Hepatocyte (in vitro differentiated cells): ENCODE data around the gene LRRC9. TPM values are rescaled to one million over a fixed set of nuclear protein-coding genes. Genes with fewer than 3 reads are reported as not detected.
A peak's percentile ranks its signal among the peaks of the same experiment; 100 is the strongest.

Experiments
- DNase-seq: peaks from one replicate; pipeline ENCODE4 v3.0.0-alpha.2; 2016; ENCODE audit warnings: low spot score
- H2AFZ ChIP-seq: fragments of 200-600 bp; sonication (generic); 2 replicates; pipeline ENCODE4 v1.6.0; 2016; ENCODE audit warnings: antibody characterized with exemption, mild to moderate bottlenecking
- H3K27ac ChIP-seq: fragments of 200-600 bp; sonication (generic); 2 replicates; pipeline ENCODE4 v1.5.1; 2016; ENCODE audit warnings: mild to moderate bottlenecking
- H3K27me3 ChIP-seq: fragments of 200-600 bp; sonication (generic); 2 replicates; pipeline ENCODE4 v1.6.1; 2016
- H3K36me3 ChIP-seq: fragments of 200-600 bp; sonication (generic); replicated peaks from 2 replicates; pipeline ENCODE4 v1.5.1; 2016; ENCODE audit warnings: low read depth; ENCODE audit not compliant: insufficient read depth
- H3K4me1 ChIP-seq: fragments of 200-600 bp; sonication (generic); 2 replicates; pipeline ENCODE4 v1.5.1; 2016; ENCODE audit warnings: mild to moderate bottlenecking, moderate library complexity; ENCODE audit not compliant: insufficient read depth
- H3K4me2 ChIP-seq: fragments of 200-600 bp; sonication (generic); 2 replicates; pipeline ENCODE4 v1.6.0; 2016
- H3K4me3 ChIP-seq: fragments of 200-600 bp; sonication (generic); 2 replicates; pipeline ENCODE4 v1.5.1; 2016; ENCODE audit warnings: mild to moderate bottlenecking
- H3K79me2 ChIP-seq: fragments of 200-600 bp; sonication (generic); 2 replicates; pipeline ENCODE4 v1.6.0; 2017; ENCODE audit warnings: mild to moderate bottlenecking
- H3K9me2 ChIP-seq: fragments of 200-600 bp; sonication (generic); replicated peaks from 2 replicates; pipeline ENCODE4 v1.6.0; 2017; ENCODE audit warnings: mild to moderate bottlenecking; ENCODE audit not compliant: insufficient read depth
- H3K9me3 ChIP-seq: fragments of 200-600 bp; sonication (generic); 2 replicates; pipeline ENCODE4 v1.5.1; 2016; ENCODE audit warnings: low read depth, mild to moderate bottlenecking
- H4K20me1 ChIP-seq: fragments of 200-600 bp; sonication (generic); 2 replicates; pipeline ENCODE4 v1.6.0; 2016; ENCODE audit warnings: mild to moderate bottlenecking; ENCODE audit not compliant: insufficient read depth, poor library complexity, severe bottlenecking
- CTCF ChIP-seq: fragments of 200-600 bp; sonication (generic); IDR thresholded peaks from 2 replicates; pipeline ENCODE4 v1.5.1; 2016; ENCODE audit warnings: antibody characterized with exemption, mild to moderate bottlenecking; ENCODE audit not compliant: poor library complexity
- EZH2 ChIP-seq: fragments of 200-600 bp; sonication (generic); IDR thresholded peaks from 2 replicates; pipeline ENCODE4 v1.6.1; 2016; ENCODE audit warnings: antibody characterized with exemption, mild to moderate bottlenecking, borderline replicate concordance
- EZH2phosphoT487 ChIP-seq: fragments of 200-600 bp; sonication (generic); IDR thresholded peaks from one replicate; pipeline ENCODE4 v1.6.1; 2018; ENCODE audit warnings: antibody characterized with exemption, mild to moderate bottlenecking, low read depth, moderate library complexity; ENCODE audit not compliant: unreplicated experiment, severe bottlenecking
- whole genome bisulfite sequencing: methylation state at CpG from one replicate; pipeline ENCODE4 v1.1.6; 2016; ENCODE audit warnings: low lambda C conversion rate; ENCODE audit errors: missing lambda C conversion rate; 5-methylcytosine and 5-hydroxymethylcytosine counted together
- polyA plus RNA-seq: library from polyadenylated mRNA; unstranded; fragments of >200 nt; fragmentation: Nextera tagmentation; extraction: Ambion mirVana; gene quantifications from 2 replicates; pipeline ENCODE4 v1.2.1, GENCODE V29; 2016
- total RNA-seq: library from RNA; depleted of rRNA; stranded (reverse); fragments of >200 nt; gene quantifications from 2 replicates; pipeline ENCODE4 v1.2.3, GENCODE V29; 2014

Gene LRRC9
- total and polyA plus RNA-seq, 2 experiments from 2014 or later, result 0.13 to 2.1 TPM

DNA sequence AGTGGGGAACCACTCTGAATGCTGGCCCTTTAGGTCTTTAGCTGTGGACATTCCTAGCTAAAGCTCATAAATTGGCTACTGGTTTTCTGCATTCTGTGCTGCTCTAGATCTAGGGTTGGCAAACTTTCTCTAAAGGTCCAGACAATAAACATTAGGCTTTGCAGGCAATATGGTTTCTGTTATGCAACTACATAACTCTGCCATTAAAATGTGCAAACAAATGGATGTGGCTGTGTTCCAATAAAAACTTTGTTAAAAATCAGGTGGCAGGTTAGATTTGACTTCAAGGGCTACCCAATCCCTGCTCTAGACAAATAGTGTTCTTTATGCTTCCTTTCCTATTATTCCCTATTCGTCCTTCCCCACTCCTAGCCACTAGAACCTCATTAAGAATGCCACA, 6.8 kb upstream of the LRRC9 start:
- H3K36me3 ChIP-seq, result no peaks in the 10 kb centered on the region
- WGBS, result 83% methylated on average over 1 of the region's 1 CpG
- no peak overlapping the region for H2AFZ ChIP-seq
- no peaks in the 10 kb centered on the region for H4K20me1 ChIP-seq
- no peak overlapping the region for H3K4me2 ChIP-seq
- H3K9me3 ChIP-seq, result no peaks in the 10 kb centered on the region
- no peak overlapping the region for H3K27ac ChIP-seq
- DNase-seq, result no peak
- H3K79me2 ChIP-seq, result no peaks in the 10 kb centered on the region
- no peaks in the 10 kb centered on the region for H3K9me2 ChIP-seq
- no peaks in the 10 kb centered on the region for H3K27me3 ChIP-seq
- H3K4me1 ChIP-seq, result no peaks in the 10 kb centered on the region
- H3K4me3 ChIP-seq, result no peak overlapping the region
- no peak for TF ChIP-seq CTCF
- no peak for TF ChIP-seq EZH2phosphoT487
- TF ChIP-seq EZH2, result no peak

GRCh38 chr14:59918824-59919569, 947 bp upstream of the LRRC9 start:
- 1% methylated on average over 18 of the region's 18 CpGs for WGBS
- Histone ChIP-seq H4K20me1 (no peaks in the 10 kb centered on the region), H3K4me1 (peaks cover 3% of the 10 kb centered on the region), H2AFZ (peak overlapping the region; percentile 67), H3K9me3 (no peaks in the 10 kb centered on the region), H3K4me3 (peak overlapping the region; percentile 80), H3K4me2 (peak overlapping the region; percentile 85), H3K79me2 (no peaks in the 10 kb centered on the region), H3K27me3 (no peaks in the 10 kb centered on the region), H3K36me3 (no peaks in the 10 kb centered on the region), H3K9me2 (no peaks in the 10 kb centered on the region), H3K27ac (peak overlapping the region; percentile 67)
- DNase-seq, result peak; percentile 53
- TF ChIP-seq EZH2 (no peak), CTCF (peak; percentile 59)

DNA sequence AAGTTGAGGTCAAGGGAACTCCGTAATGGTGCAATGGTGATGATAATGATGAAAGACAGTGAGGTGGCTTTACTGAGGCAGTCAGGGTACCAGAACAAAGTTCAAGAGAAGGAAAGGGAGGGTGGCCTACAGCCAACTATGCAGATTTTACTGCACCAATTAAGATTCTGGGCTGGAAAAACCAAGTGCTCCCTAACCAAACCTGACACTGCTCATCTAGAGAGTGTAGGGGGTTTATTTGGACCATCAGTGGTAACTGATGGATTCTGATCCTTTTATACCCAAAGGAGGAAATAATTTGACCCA, 387 bp downstream of the LRRC9 start:
- H3K9me2 ChIP-seq, result no peaks in the 10 kb centered on the region
- H3K9me3 ChIP-seq, result no peaks in the 10 kb centered on the region
- no peaks in the 10 kb centered on the region for H3K79me2 ChIP-seq
- WGBS, result 18% methylated on average over 1 of the region's 1 CpG
- H3K27ac ChIP-seq, result no peak overlapping the region
- H2AFZ ChIP-seq, result peak overlapping the region; percentile 67
- no peaks in the 10 kb centered on the region for H4K20me1 ChIP-seq
- TF ChIP-seq EZH2, result no peak
- no peak for TF ChIP-seq EZH2phosphoT487
- TF ChIP-seq CTCF, result no peak
- peaks cover 3% of the 10 kb centered on the region for H3K4me1 ChIP-seq
- H3K36me3 ChIP-seq, result no peaks in the 10 kb centered on the region
- H3K4me2 ChIP-seq, result peak overlapping the region; percentile 85
- no peak overlapping the region for H3K4me3 ChIP-seq
- DNase-seq, result no peak
- no peaks in the 10 kb centered on the region for H3K27me3 ChIP-seq

DNA sequence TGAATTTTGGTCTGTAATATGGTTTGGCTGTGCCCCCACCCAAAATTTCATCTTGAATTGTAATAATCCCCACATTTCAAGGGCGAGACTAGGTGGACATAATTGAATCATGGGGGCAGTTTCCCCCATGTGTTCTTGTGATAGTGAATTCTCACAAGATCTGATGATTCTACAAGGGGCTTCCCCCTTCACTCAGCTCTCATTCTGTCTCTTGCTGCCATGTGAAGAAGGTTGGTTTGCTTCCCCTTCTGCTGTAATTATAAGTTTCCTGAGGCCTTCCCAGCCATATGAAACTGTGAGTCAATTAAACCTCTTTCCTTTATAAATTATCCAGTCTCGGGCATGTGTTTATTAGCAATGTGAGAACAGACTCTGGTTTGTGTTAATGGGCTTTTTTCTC, 5.9 kb downstream of the LRRC9 start:
- no peak overlapping the region for H3K4me3 ChIP-seq
- no peak for DNase-seq
- no peaks in the 10 kb centered on the region for H3K79me2 ChIP-seq
- H3K9me2 ChIP-seq, result no peaks in the 10 kb centered on the region
- H3K4me1 ChIP-seq, result no peaks in the 10 kb centered on the region
- no peaks in the 10 kb centered on the region for H3K9me3 ChIP-seq
- H3K27ac ChIP-seq, result no peak overlapping the region
- H3K4me2 ChIP-seq, result no peak overlapping the region
- H2AFZ ChIP-seq, result no peak overlapping the region
- 82% methylated on average over 2 of the region's 2 CpGs for WGBS
- no peaks in the 10 kb centered on the region for H3K27me3 ChIP-seq
- no peak for TF ChIP-seq CTCF
- no peak for TF ChIP-seq EZH2phosphoT487
- no peak for TF ChIP-seq EZH2
- no peaks in the 10 kb centered on the region for H3K36me3 ChIP-seq
- H4K20me1 ChIP-seq, result no peaks in the 10 kb centered on the region
